ENCODE measurements around the gene SRC.

GRCh38 chr20:37379967-37380828 lies 34.3 kb downstream of the SRC start:
- no peak for TF ChIP-seq POLR2AphosphoS5 (IDR thresholded peaks at IDR 0.05; ENCODE audit: borderline replicate concordance, low read depth, low read length)
- TF ChIP-seq EZH2 (IDR thresholded peaks at IDR 0.05): no peak
